OCI-LY3 (cell line): ENCODE results near the gene SCP2.

Experiments used
- H2AFZ ChIP-seq: fragments of 200-600, 300-600 bp; shearing (Covaris generic); 2 replicates; pipeline ENCODE4 v1.6.0; 2014; ENCODE audit warnings: antibody characterized with exemption, low read depth, low read length
- H3K27ac ChIP-seq: fragments of 200-600, 300-600 bp; sonication (generic); 2 replicates; pipeline ENCODE4 v1.5.1; 2014; ENCODE audit warnings: mild to moderate bottlenecking, low read length, moderate library complexity, mixed read lengths
- H3K27me3 ChIP-seq: fragments of 200-600, 300-600 bp; sonication (generic); 2 replicates; pipeline ENCODE4 v1.6.1; 2014; ENCODE audit warnings: low read depth, low read length, mixed read lengths
- H3K36me3 ChIP-seq: fragments of 200-600, 300-600 bp; sonication (generic); replicated peaks from 2 replicates; pipeline ENCODE3; 2014; ENCODE audit warnings: low read depth, low read length, mixed read lengths
- H3K4me1 ChIP-seq: fragments of 300-600, 200-600 bp; sonication (generic); 2 replicates; pipeline ENCODE4 v1.6.1; 2014; ENCODE audit warnings: low read length, mixed read lengths
- H3K4me2 ChIP-seq: fragments of 200-600, 300-600 bp; sonication (generic); 2 replicates; pipeline ENCODE4 v1.6.1; 2014; ENCODE audit warnings: low read length, mixed read lengths
- H3K4me3 ChIP-seq: fragments of 300-600, 200-600 bp; sonication (generic); 2 replicates; pipeline ENCODE4 v1.5.1; 2014; ENCODE audit warnings: antibody characterized with exemption, mild to moderate bottlenecking, low read length, moderate library complexity
- H3K79me2 ChIP-seq: fragments of 300-600, 200-600 bp; shearing (Covaris generic); 2 replicates; pipeline ENCODE4 v1.6.1; 2014; ENCODE audit warnings: mild to moderate bottlenecking, low read length, mixed read lengths
- H3K9ac ChIP-seq: fragments of 300-600, 200-600 bp; shearing (Covaris generic); 2 replicates; pipeline ENCODE4 v1.6.0; 2014; ENCODE audit warnings: mild to moderate bottlenecking, low read length, moderate library complexity
- H3K9me3 ChIP-seq: fragments of 200-600, 300-600 bp; shearing (Covaris generic); 2 replicates; pipeline ENCODE4 v1.6.1; 2014; ENCODE audit warnings: low read length, mixed read lengths; ENCODE audit not compliant: insufficient read depth
- H4K20me1 ChIP-seq: fragments of 200-600, 300-600 bp; sonication (generic); 2 replicates; pipeline ENCODE4 v1.6.1; 2016; ENCODE audit warnings: low read length, mixed read lengths; ENCODE audit not compliant: insufficient read depth
- EZH2phosphoT487 ChIP-seq: fragments of 200-600 bp; shearing (Covaris generic); IDR thresholded peaks from 2 replicates; pipeline ENCODE4 v1.6.1; 2018; ENCODE audit warnings: antibody characterized with exemption, mixed run types, low read depth
- TF ChIP-seq, protein P1 (sequence below): fragments of 200-600, 300-600 bp; sonication (generic); IDR thresholded peaks from 2 replicates; pipeline ENCODE4 v1.5.1; 2014; ENCODE audit warnings: antibody characterized with exemption, low read length, low read depth

The SCP2 gene

DNA sequence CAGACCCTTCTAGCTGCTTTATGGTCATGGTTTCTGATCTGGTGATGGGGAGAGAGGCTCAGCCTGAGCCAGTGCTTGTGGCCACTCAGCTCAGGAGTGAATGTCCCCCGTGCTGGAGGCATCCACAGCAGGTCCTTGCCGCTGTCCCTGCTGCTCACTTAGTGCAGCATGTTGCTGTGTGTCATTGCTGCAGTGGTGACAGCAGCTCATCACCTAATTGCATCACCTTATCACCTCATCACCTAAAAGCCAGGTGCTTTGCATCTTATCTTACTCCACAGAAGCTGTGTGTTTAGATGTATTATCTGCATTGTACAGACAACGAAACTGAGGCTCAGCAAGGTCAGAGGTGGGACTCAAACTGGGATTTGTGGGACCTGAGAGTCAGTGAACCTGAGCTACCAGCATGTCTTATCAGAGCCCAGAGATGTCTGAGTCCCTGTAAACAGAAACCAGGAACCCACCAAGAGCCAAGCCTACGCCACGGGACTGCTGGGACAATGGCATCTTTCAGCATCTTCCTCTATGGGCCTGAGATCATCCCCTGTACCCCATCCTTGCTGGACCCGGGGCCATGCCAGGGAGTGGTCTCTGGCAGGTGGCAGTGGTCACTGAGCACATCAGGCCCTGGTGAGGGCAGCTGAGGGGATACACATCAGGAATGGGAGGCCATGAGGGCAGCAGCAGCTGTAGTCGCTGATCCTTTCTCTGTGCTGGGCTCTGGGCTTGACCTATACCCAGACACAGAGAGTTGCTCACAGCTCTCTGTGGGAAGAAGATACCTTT is 141.4 kb downstream of the SCP2 start:
- Histone ChIP-seq H3K27ac (no peak overlapping the region), H3K36me3 (no peaks in the 10 kb centered on the region), H3K79me2 (no peaks in the 10 kb centered on the region), H3K27me3 (no peaks in the 10 kb centered on the region), H3K4me2 (no peak overlapping the region), H2AFZ (no peak overlapping the region), H3K9ac (no peak overlapping the region), H3K4me1 (no peaks in the 10 kb centered on the region), H4K20me1 (no peaks in the 10 kb centered on the region), H3K9me3 (no peaks in the 10 kb centered on the region), H3K4me3 (no peak overlapping the region)
- TF ChIP-seq, protein P1, sequence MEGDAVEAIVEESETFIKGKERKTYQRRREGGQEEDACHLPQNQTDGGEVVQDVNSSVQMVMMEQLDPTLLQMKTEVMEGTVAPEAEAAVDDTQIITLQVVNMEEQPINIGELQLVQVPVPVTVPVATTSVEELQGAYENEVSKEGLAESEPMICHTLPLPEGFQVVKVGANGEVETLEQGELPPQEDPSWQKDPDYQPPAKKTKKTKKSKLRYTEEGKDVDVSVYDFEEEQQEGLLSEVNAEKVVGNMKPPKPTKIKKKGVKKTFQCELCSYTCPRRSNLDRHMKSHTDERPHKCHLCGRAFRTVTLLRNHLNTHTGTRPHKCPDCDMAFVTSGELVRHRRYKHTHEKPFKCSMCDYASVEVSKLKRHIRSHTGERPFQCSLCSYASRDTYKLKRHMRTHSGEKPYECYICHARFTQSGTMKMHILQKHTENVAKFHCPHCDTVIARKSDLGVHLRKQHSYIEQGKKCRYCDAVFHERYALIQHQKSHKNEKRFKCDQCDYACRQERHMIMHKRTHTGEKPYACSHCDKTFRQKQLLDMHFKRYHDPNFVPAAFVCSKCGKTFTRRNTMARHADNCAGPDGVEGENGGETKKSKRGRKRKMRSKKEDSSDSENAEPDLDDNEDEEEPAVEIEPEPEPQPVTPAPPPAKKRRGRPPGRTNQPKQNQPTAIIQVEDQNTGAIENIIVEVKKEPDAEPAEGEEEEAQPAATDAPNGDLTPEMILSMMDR = no peak
- no peak for TF ChIP-seq EZH2phosphoT487

- H3K27ac ChIP-seq = no peak overlapping the region
- H3K36me3 ChIP-seq = no peaks in the 10 kb centered on the region
- H3K27me3 ChIP-seq = no peaks in the 10 kb centered on the region
- H3K4me1 ChIP-seq = no peaks in the 10 kb centered on the region
- no peak overlapping the region for H3K9ac ChIP-seq
- no peaks in the 10 kb centered on the region for H4K20me1 ChIP-seq
- H2AFZ ChIP-seq = no peak overlapping the region
- H3K9me3 ChIP-seq = no peaks in the 10 kb centered on the region
- H3K79me2 ChIP-seq = no peaks in the 10 kb centered on the region
- H3K4me2 ChIP-seq = no peak overlapping the region
- TF ChIP-seq, protein P1 = no peak
- TF ChIP-seq EZH2phosphoT487 = no peak
- H3K4me3 ChIP-seq = no peak overlapping the region
Observed at GRCh38 chr1:53069265-53069662, 142.2 kb downstream of the SCP2 start.

DNA sequence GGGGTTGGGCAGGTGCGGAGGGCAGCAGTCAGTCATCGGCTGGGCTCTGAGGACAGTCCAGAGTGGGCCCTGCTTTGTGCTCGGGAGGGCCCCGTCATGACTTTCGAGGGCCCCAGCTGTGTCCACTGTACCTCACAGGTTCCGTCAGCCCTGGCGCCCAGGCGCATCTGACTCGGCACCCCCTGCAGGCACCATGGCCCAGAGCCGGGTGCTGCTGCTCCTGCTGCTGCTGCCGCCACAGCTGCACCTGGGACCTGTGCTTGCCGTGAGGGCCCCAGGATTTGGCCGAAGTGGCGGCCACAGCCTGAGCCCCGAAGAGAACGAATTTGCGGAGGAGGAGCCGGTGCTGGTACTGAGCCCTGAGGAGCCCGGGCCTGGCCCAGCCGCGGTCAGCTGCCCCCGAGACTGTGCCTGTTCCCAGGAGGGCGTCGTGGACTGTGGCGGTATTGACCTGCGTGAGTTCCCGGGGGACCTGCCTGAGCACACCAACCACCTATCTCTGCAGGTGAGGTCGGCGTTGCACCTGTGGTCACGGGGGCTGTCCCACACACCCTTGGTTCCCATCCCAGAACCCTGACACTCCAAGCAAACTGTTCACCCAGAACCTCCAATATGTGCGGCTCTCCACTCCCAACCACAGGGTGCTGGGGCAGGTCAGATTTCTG is 142.7 kb downstream of the SCP2 start:
- H4K20me1 ChIP-seq = no peaks in the 10 kb centered on the region
- H3K4me1 ChIP-seq = no peaks in the 10 kb centered on the region
- H3K9me3 ChIP-seq = no peaks in the 10 kb centered on the region
- H3K4me2 ChIP-seq = no peak overlapping the region
- no peak overlapping the region for H3K27ac ChIP-seq
- H3K36me3 ChIP-seq = no peaks in the 10 kb centered on the region
- H3K27me3 ChIP-seq = no peaks in the 10 kb centered on the region
- no peak for TF ChIP-seq EZH2phosphoT487
- TF ChIP-seq, protein P1 = no peak
- H2AFZ ChIP-seq = no peak overlapping the region
- no peak overlapping the region for H3K4me3 ChIP-seq
- H3K9ac ChIP-seq = no peak overlapping the region
- H3K79me2 ChIP-seq = no peaks in the 10 kb centered on the region

DNA sequence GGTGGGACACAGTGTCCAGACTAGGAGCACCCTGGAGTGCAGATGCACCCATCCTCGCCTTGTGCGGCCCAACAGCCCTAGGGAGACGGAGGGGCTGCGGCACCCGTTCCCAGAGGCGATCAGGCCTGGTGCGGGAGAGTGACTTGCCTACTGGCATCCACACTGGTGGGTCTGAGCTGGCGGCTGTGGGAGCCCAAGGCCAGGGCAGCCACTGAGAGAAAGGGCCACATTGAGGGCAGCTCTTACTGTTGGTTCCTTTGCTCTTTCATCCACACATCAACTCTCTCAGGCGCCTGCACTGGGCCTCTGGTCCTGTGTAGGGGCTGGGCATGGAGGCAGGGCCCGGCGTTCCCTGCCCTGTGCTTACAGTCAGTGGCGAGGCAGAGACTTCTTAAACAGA is 143.5 kb downstream of the SCP2 start:
- Histone ChIP-seq H4K20me1 (no peaks in the 10 kb centered on the region), H3K4me3 (no peak overlapping the region), H3K4me2 (no peak overlapping the region), H2AFZ (no peak overlapping the region), H3K36me3 (no peaks in the 10 kb centered on the region), H3K27ac (no peak overlapping the region), H3K9me3 (no peaks in the 10 kb centered on the region), H3K79me2 (no peaks in the 10 kb centered on the region), H3K27me3 (no peaks in the 10 kb centered on the region), H3K4me1 (no peaks in the 10 kb centered on the region), H3K9ac (no peak overlapping the region)
- TF ChIP-seq, protein P1 = no peak
- TF ChIP-seq EZH2phosphoT487 = no peak
